WTC11 (cell line): ENCODE results near the gene TMEM144. TPM values are rescaled to one million over a fixed set of nuclear protein-coding genes. Genes with fewer than 3 reads are reported as not detected.

Source experiments
- ATAC-seq: fragments of 200-7000 bp; cut with Tn5 transposase; 2 replicates; pipeline ENCODE4 v1.10.0; 2021; ENCODE audit warnings: mild to moderate bottlenecking, moderate library complexity
- CTCF ChIA-PET: fragments of 300-600 bp; sonication (Branson Sonifier 250); formaldehyde crosslinking; loops from one replicate; lab custom pipeline; 2021; ENCODE audit warnings: antibody characterized with exemption; lab: Charles Lee
- POLR2A ChIA-PET: fragments of 350-600 bp; sonication (Branson Sonifier 250); formaldehyde crosslinking; loops from one replicate; lab custom pipeline; 2021; ENCODE audit warnings: antibody characterized with exemption; lab: Charles Lee
- DNase-seq: peaks from one replicate; pipeline ENCODE4 v3.0.0; 2021; ENCODE audit warnings: low spot score
- H3K27ac Mint-ChIP-seq: 2 replicates; pipeline ENCODE4 v1.8.0; 2021; ENCODE audit warnings: mixed read lengths
- H3K27me3 Mint-ChIP-seq: 2 replicates; pipeline ENCODE4 v1.8.0; 2021; ENCODE audit warnings: low read depth, mild to moderate bottlenecking, moderate library complexity, mixed read lengths
- H3K36me3 Mint-ChIP-seq: 2 replicates; pipeline ENCODE4 v1.8.0; 2021; ENCODE audit warnings: mixed read lengths
- H3K4me1 Mint-ChIP-seq: 2 replicates; pipeline ENCODE4 v1.8.0; 2022; ENCODE audit warnings: mixed read lengths
- H3K4me3 Mint-ChIP-seq: 2 replicates; pipeline ENCODE4 v1.8.0; 2021; ENCODE audit warnings: mild to moderate bottlenecking, moderate library complexity, mixed read lengths
- H3K9me3 Mint-ChIP-seq: 2 replicates; pipeline ENCODE4 v1.8.0; 2021; ENCODE audit warnings: mixed read lengths
- AR ChIP-seq: fragments of 250-450 bp; sonication (Bioruptor Pico); IDR thresholded peaks from 2 replicates; pipeline ENCODE4 v1.9.0; 2021; ENCODE audit warnings: mild to moderate bottlenecking
- ATF1 ChIP-seq: sonication (generic); formaldehyde crosslinking; IDR thresholded peaks from 2 replicates; pipeline ENCODE4 v1.8.1; 2023; ENCODE audit warnings: mild to moderate bottlenecking, moderate library complexity, missing genetic modification reagents
- ATF6 ChIP-seq: sonication (generic); formaldehyde crosslinking; IDR thresholded peaks from 2 replicates; pipeline ENCODE4 v1.8.1; 2023; ENCODE audit warnings: mild to moderate bottlenecking, missing genetic modification reagents
- CREB1 ChIP-seq: sonication (generic); formaldehyde crosslinking; IDR thresholded peaks from 2 replicates; pipeline ENCODE4 v1.8.0; 2023; ENCODE audit warnings: mild to moderate bottlenecking, missing genetic modification reagents
- CTCF ChIP-seq: fragments of 200-600 bp; IDR thresholded peaks from 2 replicates; pipeline ENCODE4 v1.8.0; 2022; ENCODE audit warnings: antibody characterized with exemption
- ELF4 ChIP-seq: sonication (generic); formaldehyde crosslinking; IDR thresholded peaks from 2 replicates; pipeline ENCODE4 v1.8.1; 2022; ENCODE audit warnings: low read depth, mild to moderate bottlenecking, moderate library complexity, missing genetic modification reagents
- ESRRA ChIP-seq: sonication (generic); formaldehyde crosslinking; IDR thresholded peaks from 2 replicates; pipeline ENCODE4 v1.8.1; 2022; ENCODE audit warnings: mild to moderate bottlenecking, missing genetic modification reagents, borderline replicate concordance
- GRHL2 ChIP-seq: fragments of 250-450 bp; sonication (Bioruptor Pico); IDR thresholded peaks from 2 replicates; pipeline ENCODE4 v1.8.0; 2022; ENCODE audit warnings: mild to moderate bottlenecking, moderate library complexity; ENCODE audit not compliant: insufficient replicate concordance, severe bottlenecking
- IRF2 ChIP-seq: sonication (generic); formaldehyde crosslinking; IDR thresholded peaks from 2 replicates; pipeline ENCODE4 v1.8.0; 2022; ENCODE audit warnings: low read depth, missing genetic modification reagents, borderline replicate concordance
- MLX ChIP-seq: sonication (generic); formaldehyde crosslinking; IDR thresholded peaks from 2 replicates; pipeline ENCODE4 v1.8.1; 2023; ENCODE audit warnings: mild to moderate bottlenecking, missing genetic modification reagents, moderate library complexity
- NFATC4 ChIP-seq: fragments of 250-450 bp; sonication (Bioruptor Pico); IDR thresholded peaks from 2 replicates; pipeline ENCODE4 v1.9.0; 2021; ENCODE audit warnings: mild to moderate bottlenecking
- NFYB ChIP-seq: sonication (generic); formaldehyde crosslinking; conservative IDR thresholded peaks from 2 replicates; pipeline ENCODE4 v1.8.0; 2022; ENCODE audit warnings: low read depth, missing genetic modification reagents
- RELA ChIP-seq: sonication (generic); formaldehyde crosslinking; IDR thresholded peaks from 2 replicates; pipeline ENCODE4 v1.8.1; 2022; ENCODE audit warnings: missing genetic modification reagents, mild to moderate bottlenecking, borderline replicate concordance
- SOX15 ChIP-seq: fragments of 250-450 bp; sonication (Bioruptor Pico); IDR thresholded peaks from 2 replicates; pipeline ENCODE4 v1.9.0; 2021; ENCODE audit warnings: mild to moderate bottlenecking
- TEAD1 ChIP-seq: sonication (generic); formaldehyde crosslinking; IDR thresholded peaks from 2 replicates; pipeline ENCODE4 v1.8.0; 2022; ENCODE audit warnings: mild to moderate bottlenecking, missing genetic modification reagents
- ZBTB21 ChIP-seq: sonication (generic); formaldehyde crosslinking; IDR thresholded peaks from 2 replicates; pipeline ENCODE4 v1.8.1; 2023; ENCODE audit warnings: mild to moderate bottlenecking, missing genetic modification reagents, borderline replicate concordance
- ZNF423 ChIP-seq: fragments of 250-450 bp; sonication (Bioruptor Pico); IDR thresholded peaks from 2 replicates; pipeline ENCODE4 v2.1.2; 2022; ENCODE audit warnings: mild to moderate bottlenecking, moderate library complexity
- total RNA-seq: library from RNA; stranded (reverse); gene quantifications from 3 replicates; pipeline ENCODE4 v1.2.3, GENCODE V29; 2021
- TF ChIP-seq, protein P1 (sequence below): sonication (generic); formaldehyde crosslinking; IDR thresholded peaks from 2 replicates; pipeline ENCODE4 v1.8.1; 2023; ENCODE audit warnings: mild to moderate bottlenecking, missing genetic modification reagents, moderate library complexity
- TF ChIP-seq, protein P2 (sequence below): sonication (generic); formaldehyde crosslinking; conservative IDR thresholded peaks from 2 replicates; pipeline ENCODE4 v1.8.1; 2023; ENCODE audit warnings: mild to moderate bottlenecking, low read depth, missing genetic modification reagents, moderate library complexity

Gene TMEM144
- total RNA-seq, 1 experiment from 2014 or later, result 3.8 TPM

- Mint-ChIP-seq H3K9me3 (no peaks in the 10 kb centered on the region), H3K4me3 (no peak overlapping the region), H3K27me3 (no peaks in the 10 kb centered on the region), H3K4me1 (peaks cover 10% of the 10 kb centered on the region), H3K27ac (no peak overlapping the region), H3K36me3 (no peaks in the 10 kb centered on the region)
- ATAC-seq (no peak), DNase-seq (no peak)
- ChIA-PET CTCF (no interaction called here), POLR2A (no interaction called here)
- TF ChIP-seq GRHL2 (CRISPR knock-in tag) (no peak), CTCF (no peak), NFATC4 (CRISPR knock-in tag) (no peak), ATF1 (no peak), RELA (CRISPR knock-in tag) (no peak), AR (no peak), ZNF423 (no peak), ESRRA (CRISPR knock-in tag) (no peak), SOX15 (CRISPR knock-in tag) (no peak), IRF2 (CRISPR knock-in tag) (no peak), CREB1 (CRISPR knock-in tag) (no peak), MLX (CRISPR knock-in tag) (no peak)
- TF ChIP-seq, protein P1, sequence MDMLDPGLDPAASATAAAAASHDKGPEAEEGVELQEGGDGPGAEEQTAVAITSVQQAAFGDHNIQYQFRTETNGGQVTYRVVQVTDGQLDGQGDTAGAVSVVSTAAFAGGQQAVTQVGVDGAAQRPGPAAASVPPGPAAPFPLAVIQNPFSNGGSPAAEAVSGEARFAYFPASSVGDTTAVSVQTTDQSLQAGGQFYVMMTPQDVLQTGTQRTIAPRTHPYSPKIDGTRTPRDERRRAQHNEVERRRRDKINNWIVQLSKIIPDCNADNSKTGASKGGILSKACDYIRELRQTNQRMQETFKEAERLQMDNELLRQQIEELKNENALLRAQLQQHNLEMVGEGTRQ (CRISPR knock-in tag), result no peak
- TF ChIP-seq, protein P2, sequence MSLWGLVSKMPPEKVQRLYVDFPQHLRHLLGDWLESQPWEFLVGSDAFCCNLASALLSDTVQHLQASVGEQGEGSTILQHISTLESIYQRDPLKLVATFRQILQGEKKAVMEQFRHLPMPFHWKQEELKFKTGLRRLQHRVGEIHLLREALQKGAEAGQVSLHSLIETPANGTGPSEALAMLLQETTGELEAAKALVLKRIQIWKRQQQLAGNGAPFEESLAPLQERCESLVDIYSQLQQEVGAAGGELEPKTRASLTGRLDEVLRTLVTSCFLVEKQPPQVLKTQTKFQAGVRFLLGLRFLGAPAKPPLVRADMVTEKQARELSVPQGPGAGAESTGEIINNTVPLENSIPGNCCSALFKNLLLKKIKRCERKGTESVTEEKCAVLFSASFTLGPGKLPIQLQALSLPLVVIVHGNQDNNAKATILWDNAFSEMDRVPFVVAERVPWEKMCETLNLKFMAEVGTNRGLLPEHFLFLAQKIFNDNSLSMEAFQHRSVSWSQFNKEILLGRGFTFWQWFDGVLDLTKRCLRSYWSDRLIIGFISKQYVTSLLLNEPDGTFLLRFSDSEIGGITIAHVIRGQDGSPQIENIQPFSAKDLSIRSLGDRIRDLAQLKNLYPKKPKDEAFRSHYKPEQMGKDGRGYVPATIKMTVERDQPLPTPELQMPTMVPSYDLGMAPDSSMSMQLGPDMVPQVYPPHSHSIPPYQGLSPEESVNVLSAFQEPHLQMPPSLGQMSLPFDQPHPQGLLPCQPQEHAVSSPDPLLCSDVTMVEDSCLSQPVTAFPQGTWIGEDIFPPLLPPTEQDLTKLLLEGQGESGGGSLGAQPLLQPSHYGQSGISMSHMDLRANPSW (CRISPR knock-in tag), result no peak
Observed at GRCh38 chr4:158176776-158177175, 33.5 kb upstream of the TMEM144 start.

DNA sequence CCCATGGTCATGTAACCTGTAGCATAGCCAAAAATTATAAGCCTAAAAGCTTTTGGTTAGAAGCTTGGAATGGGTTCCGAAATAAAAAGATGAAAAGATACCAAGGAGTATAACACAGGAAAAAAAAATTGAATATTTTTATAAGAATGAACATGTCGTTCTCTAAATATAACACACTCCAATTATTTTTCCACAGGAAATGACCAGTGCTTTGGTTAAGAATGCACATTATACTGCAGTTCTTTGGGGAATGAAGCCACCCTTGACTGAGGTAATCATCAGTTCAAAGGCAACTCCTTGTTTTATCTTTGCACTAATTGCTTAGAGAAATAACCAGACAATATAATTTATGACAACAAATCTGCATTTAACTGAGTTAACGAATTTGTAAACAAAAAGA is 30.8 kb upstream of the TMEM144 start:
- Mint-ChIP-seq H3K36me3 (no peaks in the 10 kb centered on the region), H3K9me3 (no peaks in the 10 kb centered on the region), H3K4me3 (no peak overlapping the region), H3K27ac (no peak overlapping the region), H3K27me3 (no peaks in the 10 kb centered on the region), H3K4me1 (peaks cover 6% of the 10 kb centered on the region; the same call in 1 of the 2 replicates)
- ATAC-seq (no peak), DNase-seq (no peak)
- POLR2A ChIA-PET, result no interaction called here
- CTCF ChIA-PET, result no interaction called here
- TF ChIP-seq TEAD1 (no peak), ZBTB21 (CRISPR knock-in tag) (no peak), GRHL2 (CRISPR knock-in tag) (no peak), NFYB (CRISPR knock-in tag) (no peak), ATF6 (no peak), ELF4 (CRISPR knock-in tag) (no peak)
- TF ChIP-seq, protein P2 (CRISPR knock-in tag), result no peak
